Middle frontal gyrus (tissue), 1 donor: ENCODE results near the gene CBARP.

ENCODE experiments used
- DNase-seq: peaks from one replicate; pipeline ENCODE4 v3.0.0-alpha.2; 2015; ENCODE audit warnings: low spot score; ENCODE audit errors: extremely low spot score

Gene CBARP

DNA sequence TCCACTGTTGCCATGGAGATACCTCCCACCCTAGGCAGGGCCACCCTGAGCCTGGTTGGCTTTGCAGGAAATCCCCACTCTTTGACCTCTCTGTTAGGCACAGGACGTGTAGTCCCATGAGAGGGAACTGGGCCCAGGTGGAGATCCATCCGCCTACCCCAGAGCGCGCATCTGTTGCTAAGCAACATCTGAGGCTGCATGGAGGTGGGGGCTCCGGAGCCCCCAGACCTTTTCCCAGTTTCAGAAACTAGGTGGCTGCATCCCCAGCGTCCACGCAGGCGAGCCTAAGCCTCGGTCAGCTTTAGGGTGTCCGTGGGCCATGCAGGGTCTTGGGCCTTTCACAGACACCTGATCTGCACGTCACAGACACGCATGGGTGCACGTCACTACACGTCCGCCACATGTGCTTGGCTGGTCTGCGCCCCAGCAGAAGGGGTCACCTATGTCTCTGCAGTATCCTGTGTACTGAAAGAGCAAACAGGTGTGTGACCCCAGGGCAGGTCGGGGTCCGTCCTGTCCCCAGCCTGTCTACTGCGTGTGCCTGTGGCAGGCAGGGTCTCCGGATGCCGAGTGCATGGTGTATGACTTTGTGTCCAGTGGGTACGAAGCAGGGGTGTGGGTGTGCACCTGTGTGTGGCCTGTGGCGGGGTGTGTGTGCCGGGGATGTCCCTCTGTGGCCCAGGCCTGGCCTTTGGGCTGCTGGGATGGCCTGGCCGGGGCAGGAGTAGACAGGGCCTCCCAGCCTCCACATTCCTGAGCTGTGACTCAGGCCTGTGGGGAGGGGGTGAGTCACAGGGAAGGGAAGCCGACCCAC lies 27.2 kb upstream of the CBARP start:
- DNase-seq: no peak

DNA sequence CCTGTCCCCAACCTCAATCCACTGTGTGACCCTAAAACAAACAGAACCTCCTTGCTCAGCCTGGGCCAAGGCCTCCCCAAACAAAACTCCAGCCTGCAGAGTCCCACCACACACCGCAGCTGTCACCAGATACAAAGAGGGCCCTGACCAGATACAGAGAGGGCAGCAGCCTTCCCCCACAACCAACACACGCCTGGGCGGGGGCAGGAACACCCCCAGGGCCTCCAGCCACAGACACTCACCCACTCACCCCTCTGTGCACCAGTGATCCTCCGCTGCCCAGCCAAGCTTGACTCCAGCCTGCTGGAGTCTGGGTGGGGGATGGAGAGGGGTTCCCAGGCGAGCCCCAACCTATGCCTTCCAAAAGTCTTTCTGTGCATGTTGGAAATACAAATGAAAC lies 25.4 kb upstream of the CBARP start:
- DNase-seq: no peak

DNA sequence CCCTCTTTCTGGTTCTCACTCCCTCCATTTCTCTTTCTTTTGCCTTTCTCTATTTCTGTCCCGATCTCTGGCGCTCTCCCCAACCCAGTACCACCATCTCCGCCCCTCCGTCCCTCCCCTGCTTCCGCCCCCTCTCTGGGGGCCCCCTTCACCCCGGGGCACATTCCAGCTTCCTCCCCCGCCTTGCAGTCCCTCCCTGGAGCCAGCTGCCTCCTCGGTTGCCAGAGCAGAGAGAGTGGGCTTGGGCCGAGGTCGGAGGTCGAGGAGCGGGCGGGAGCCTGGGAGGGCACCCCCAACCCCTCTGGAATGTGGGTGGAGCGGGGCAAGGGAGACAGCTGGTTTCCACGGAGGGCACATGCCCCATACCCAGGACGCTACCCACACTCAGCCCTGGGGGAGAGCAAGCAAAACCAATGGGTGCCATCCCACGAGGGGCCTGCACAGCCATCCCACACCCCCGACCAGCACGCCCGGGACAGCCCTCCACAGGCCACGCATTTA lies 24.9 kb upstream of the CBARP start:
- DNase-seq: no peak

DNA sequence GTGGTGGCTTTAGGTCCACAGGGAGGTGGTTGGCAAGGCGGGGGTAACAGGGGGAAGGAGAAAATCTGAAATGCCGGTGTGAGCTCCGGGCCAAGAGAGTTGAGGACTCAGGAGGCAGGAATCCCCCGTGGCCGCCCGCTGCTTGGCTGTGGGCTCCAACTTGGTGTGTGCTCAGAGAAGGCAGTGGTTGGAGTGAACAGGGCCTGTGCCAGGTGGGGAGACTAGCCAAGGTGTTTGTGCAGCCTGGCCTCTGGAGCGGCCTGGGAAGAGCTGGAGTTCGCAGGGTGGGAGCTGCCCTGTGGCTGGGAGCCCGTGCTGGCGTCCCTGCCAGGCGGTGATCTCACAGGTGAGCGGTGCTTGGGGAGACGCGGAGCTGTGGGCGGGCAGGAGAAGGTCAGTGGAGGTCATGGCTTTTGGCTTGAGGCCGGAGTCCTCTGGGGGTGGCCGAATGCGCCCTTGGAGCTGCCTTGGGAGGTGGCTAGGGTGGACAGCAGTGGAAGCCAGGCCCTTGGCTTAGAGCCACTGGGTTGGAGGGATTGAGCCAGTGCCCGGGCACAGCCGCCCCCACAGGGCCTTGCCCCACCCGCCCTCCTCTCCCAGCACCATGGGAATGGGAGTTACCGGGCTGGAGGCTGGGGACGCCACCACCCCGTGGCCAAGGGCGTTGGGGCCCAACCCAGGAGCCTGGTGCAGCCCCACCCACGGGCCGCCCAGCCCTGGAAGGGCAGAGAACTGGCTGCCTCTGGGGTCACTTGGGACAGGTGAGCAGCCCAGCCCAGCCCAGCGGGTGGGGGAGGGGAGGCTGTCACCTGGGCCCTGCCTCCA lies 24.2 kb upstream of the CBARP start:
- no peak for DNase-seq

DNA sequence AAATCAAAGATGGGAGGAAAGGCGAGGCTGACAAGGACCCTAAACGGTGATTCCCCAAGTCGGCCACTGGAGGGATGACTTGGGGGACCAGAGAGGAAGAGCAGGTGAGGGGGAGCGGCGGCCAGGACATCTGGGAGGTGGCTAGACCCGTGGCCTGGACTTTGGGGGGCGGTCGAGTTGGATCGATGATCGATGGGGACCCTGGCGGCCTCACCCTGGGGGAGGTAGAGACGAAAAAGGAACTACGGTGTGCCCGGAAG lies 23.7 kb upstream of the CBARP start:
- DNase-seq: no peak

DNA sequence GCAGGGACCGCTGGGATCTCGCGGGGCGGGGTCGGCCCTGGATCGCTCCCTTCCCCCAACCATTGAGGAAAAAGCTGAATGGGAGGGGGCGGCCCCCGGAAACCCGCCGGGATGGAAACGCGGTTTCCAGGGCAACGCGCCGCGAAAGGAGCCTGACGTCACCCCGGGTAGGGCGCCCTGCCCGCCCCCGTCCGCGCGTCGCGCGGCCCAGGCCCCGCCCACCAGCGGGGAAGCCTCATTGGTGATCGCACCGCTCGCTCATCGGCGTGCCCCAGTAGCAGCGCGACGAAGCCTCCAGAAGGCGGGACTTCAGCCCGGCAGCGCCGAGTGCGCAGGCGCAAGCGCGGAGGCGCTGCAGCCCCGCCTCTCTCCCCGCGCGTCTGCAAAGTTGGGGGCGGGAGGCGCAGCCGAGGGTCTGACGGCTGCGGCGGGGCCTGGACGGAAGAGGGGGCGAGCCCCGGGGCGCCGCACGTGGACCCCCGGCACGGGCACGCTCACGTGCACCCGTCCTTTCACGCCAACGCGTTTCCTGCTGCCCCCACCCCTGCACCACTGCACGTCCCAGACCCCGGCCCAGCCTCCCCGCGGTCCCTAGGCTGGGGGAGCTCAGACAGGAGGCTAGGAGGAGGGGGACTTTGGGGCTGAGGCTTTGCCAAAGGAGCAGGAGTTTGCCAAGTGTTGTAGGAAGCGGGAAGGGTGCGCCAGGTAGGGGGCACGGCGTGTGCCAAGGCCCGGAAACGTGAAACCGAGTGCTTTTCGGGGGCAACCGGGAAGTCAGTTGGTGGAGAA lies 23.1 kb upstream of the CBARP start:
- peak; percentile 93 for DNase-seq

DNA sequence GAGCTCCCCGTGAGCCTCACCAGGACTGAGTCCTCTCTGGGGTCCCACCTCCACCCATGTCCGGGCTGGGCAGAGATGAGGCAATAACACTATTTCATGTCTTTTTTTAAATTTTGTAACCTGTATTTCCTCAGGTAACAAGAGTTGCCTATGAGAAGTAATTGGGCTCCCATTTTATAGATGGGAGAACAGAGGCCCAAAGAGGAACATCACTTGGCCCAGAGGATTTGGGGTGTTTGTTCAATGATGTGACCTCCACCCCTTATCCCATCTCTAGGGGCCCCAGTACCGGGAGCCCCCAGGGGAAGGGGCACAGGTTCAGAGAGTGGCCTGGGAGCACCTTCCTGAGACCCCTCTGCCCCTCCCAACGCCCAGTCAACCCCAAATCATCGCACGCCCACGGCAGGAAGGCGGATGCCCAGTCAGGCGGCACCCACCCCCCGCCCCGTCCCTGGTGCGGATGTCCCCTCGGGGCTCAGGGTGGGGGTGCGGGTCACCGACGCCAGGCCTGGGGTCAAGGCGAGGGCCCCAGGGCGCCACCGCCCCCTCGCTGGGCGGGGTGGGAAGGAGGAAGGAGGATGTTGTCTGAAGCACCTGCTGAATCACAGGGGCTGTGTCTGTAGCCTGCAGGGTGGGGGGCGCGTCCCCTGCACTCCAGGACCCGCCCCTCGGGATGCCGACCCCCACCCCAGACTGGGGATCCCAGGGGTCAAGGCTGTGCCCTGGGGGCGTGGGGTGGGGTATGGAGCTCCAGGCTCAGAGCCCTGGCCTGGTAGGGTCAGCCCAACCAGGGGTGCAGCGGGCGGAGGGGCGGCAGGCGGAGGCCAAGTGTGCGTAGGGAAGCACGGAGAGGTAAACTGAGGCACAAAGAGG lies 22.3 kb upstream of the CBARP start:
- DNase-seq: no peak

DNA sequence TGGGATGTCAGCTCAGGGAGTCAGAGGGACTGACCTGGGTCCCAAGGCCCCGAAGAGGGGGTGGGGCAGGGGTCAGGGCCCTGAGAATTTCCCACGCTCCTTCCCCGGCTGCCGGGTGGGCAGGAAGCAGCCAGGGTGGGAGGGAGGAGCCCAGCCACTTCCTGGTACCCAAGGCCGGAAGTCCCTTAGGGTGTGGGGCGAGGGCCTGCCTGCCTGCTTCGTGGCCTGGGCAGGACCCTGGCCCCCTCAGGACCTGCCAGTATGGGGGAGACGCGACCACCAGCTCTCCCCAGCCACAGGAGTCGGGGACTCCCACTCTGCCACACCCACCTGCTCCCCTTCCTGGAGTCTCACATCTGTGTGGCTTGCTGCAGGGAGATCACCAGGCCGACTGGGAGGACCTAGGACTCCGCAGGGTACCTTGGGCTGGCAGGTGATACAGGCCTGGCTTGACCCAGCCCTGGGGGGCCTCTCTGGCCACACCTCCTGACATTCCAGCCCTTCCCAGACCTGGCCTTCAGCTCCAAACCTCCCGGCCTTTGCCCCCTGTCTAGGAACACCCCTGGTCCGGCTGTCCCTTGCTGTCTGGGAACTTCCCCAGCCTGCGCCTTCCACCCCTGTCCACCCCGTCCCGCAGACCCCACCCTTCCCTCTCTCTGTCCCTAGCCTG lies 21.5 kb upstream of the CBARP start:
- DNase-seq: no peak

DNA sequence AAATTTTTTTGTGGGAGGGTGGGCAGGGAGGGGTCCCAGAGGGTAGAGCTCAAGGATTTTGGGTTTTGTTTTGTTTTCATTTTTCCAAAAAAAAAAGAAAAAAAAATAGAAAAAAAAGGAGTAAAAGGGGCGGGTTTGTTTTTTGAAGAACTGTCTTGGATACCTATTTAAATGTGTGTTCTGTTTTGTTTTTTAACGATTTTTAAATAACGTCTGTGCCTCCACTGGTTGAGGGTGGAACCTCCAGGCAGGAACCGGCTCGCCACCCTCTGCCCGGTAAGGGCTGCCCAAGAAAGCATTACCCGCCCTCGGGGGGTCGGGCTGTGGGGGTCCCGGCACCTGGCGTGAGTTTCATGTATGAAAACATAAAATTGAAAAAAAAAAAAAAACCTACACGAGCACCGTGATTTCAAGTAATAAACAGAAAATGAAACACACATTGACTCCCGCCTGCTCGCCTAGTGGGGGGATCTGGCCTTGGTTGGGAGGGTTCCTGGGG lies 21.0 kb upstream of the CBARP start:
- DNase-seq: no peak

DNA sequence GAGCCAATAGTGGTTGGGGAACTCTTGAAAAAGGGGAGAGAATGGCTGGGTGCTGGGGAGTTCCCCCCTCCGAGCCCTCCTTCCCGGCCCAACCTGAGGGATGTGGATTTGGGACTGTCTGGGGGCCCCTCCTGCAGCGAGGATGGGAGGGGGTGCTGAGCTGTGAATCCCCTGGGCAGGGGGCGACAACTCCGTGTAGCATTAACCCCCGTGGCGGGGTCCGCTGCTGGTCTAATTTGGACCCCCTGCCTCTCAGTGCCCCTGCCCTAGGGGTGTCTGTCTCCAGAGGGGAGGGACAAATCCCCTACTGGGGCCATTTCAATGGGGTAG lies 20.3 kb upstream of the CBARP start:
- DNase-seq: no peak

DNA sequence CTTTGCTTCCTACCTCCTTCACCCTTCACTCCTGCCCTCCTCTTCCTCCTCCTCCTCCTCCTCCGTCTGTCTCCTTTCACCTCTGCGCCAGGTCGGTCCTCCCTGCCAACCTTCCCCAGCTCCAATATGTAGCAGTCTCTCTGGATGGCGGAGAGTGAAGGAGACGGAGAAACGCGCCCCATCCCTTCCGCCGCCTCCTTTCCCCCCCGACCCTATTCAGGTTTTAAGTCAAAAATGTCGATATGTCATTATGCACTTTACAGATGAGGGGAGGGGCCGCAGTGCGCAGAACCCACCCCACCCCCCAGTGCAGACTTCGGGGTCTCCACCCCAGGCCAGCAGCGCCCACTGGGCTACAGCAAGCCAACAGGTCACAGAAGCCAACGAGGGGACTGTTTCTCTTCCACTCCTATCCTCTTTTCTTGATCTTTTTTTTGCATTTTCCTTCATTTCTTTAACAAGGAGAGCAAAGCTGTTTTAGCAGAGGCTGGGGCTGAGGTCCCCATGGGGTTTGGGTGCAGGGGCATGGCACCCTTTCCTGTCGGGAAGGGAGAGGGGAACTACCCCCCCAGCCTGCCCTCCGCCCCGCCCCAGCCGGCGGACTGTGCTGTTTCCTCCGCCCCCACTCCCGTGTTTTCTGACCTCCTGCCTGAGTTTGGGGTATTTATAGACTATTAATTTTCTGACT lies 19.8 kb upstream of the CBARP start:
- DNase-seq: no peak

DNA sequence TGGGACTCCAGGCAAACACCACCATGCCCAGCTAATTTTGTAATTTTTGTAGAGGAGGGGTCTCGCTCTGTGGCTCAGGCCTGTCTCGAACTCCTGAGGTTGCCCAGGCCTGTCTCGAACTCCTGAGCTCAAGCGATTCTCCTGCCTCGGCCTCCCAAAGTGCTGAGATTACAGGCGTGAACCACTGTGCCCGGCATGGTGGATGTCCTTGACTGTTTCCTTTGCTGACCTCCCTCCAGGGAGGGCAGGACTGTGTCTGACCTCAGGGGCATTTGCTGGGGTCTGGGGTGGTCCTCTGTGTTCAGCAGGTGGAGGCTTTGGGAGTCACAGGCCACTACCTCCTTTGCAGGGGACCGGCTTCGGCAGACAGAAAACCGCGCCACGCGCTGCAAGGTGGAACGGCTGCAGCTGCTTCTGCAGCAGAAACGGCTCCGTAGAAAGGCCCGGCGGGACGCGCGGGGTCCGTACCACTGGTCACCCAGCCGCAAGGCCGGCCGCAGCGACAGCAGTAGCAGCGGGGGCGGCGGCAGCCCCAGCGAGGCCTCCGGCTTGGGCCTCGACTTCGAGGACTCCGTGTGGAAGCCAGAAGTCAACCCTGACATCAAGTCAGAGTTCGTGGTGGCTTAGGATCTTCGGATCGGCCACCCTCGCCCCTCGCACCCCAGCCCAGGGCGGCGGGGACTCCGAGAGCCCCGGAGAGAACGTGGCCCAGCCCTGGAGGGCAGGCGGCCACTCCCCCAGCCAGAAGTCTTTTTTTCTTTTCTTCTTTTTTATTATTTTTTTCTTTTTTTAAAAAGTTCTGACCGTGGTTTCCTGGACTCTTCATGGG lies 19.1 kb upstream of the CBARP start:
- no peak for DNase-seq

DNA sequence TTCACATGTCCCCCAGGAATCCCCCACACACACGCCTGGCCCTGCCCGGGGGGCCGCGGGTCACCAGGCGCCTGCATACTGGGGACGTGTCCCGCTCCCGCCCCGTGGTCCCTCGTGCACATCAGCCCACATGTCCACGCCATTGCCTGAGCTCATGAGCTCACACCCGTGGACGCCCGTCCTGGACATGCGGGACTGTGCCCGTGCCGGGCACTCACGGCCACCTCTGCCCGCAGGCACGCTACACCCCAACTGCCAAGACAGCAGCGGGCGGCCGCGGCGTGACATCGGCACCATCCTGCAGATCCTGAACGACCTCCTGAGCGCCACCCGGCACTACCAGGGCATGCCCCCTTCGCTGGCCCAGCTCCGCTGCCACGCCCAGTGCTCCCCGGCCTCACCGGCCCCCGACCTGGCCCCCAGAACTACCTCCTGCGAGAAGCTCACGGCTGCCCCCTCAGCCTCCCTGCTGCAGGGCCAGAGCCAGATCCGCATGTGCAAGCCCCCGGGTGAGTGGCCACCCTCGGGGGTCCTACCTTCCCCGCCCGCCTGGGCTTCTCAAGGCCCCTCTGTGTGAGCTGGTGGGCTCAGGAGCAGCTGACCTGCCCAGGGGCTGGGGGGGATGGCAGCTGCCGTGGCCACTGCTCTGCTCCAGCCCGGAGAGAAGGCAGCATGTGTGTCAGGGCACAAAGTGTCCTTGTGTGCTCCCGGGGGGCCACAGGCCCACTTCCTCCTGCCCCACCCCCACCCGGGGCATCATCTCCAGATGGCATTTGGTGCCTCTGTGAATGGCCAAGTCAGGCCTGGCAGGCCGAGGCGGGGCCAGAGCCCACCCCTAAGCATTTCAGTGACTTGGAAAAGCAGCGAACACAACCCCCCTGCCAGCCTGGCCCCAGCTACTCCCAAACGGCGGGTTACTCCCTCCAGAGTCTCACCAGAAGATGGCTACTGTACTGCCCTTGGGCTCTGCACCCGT lies 17.7 kb upstream of the CBARP start:
- peak; percentile 64 for DNase-seq

DNA sequence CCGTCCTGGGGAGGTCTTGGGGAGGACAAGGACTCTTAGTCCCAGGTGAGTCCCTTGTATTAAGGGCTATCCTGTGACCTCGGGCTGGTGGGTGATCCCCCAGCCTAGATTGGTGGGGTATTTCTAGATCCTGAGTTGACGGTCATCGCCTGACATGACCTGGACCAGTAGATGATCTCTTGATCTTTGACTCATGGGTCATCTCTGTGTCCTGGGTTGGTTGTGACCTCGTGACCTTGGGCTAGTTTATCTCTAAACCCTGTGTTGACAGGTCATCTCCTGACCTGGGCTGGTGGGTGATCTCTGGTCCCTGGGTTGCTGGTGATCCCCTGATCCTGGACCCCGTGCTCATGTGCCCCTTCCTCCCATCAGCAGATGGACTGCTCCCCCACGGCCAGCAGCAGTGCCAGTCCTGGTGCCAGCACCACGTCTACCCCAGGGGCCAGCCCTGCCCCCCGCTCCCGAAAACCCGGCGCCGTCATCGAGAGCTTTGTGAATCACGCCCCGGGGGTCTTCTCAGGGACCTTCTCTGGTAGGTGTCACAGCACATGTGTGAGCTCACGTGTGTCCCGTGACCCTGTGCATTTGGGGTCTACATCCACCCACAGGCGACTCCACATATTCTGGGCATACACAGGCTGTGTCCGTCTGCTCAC lies 16.9 kb upstream of the CBARP start:
- no peak for DNase-seq

DNA sequence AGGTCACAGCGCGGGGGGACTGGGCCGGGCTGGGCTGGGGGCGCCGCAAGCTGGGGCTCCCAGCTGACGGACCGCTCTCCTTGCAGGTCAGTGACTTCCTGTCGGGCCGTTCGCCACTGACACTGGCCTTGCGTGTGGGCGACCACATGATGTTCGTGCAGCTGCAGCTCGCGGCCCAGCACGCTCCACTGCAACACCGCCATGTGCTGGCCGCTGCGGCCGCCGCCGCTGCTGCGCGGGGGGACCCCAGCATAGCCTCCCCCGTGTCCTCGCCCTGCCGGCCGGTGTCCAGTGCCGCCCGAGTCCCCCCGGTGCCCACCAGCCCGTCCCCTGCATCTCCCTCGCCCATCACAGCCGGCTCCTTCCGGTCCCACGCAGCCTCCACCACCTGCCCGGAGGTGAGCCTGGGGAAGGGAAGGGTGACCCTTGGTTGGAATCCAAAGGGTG lies 16.3 kb upstream of the CBARP start:
- DNase-seq: no peak

DNA sequence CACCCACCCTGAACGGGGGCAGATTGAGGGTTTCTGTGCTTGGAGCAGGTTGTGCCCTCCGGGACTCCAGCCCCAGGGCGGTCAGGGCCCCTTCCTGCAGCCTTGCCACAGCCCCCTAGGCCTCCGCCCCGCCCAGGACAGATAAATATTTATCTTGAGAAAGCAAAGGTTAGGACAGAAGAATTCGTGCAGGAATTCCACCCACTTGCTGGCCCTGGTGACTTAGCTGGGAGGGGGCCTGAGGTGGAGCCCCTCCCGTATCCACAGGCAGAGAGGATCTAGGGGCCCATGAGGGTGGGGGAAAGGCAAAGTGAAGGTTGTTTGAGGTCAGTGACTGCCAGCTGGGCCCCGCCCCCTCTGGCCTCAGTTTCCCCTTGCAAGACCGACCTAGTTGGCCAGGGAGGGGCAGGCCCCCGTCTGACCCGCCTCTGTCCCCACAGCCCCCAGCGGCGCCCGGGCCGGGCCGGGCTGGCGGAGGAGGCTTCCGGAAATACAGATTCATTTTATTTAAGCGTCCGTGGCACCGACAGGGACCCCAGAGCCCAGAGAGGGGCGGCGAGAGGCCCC lies 15.8 kb upstream of the CBARP start:
- no peak for DNase-seq
